H1 (cell line): ENCODE data around the gene CAPN2. TPM values are rescaled to one million over a fixed set of nuclear protein-coding genes. Genes with fewer than 3 reads are reported as not detected.
A peak's percentile ranks its signal among the peaks of the same experiment; 100 is the strongest.

Source experiments
- CTCF ChIA-PET: fragments of 300-600 bp; sonication (Branson Sonifier 250); formaldehyde crosslinking; loops from one replicate; lab custom pipeline; 2021; ENCODE audit not compliant: partially characterized antibody; lab: Charles Lee
- POLR2A ChIA-PET: fragments of 300-600 bp; sonication (Branson Sonifier 250); formaldehyde crosslinking; loops from one replicate; lab custom pipeline; 2021; ENCODE audit warnings: inconsistent platforms; ENCODE audit not compliant: partially characterized antibody; lab: Charles Lee
- DNase-seq, 2 experiments: peaks; one replicate each; pipeline versions ENCODE4 v3.0.0 to v3.0.0-alpha.2; 2010 to 2022; ENCODE audit warnings: low spot score in 2 of 2, low read depth in 1 of 2, mixed read lengths in 1 of 2
- FAIRE-seq: peaks from 2 replicates; lab custom pipeline; 2011; peaks lifted over from hg19 to GRCh38; lab: Jason Lieb, UNC
- H2AFZ ChIP-seq: 2 replicates; pipeline ENCODE4 v1.8.1; 2012; ENCODE audit warnings: low read length, inconsistent platforms
- H2AK5ac ChIP-seq: 2 replicates; pipeline ENCODE4 v1.6.1; 2013; ENCODE audit warnings: low read depth, low read length
- H2BK120ac ChIP-seq: replicated peaks from 2 replicates; pipeline ENCODE3; 2013; ENCODE audit warnings: low read depth, low read length, inconsistent platforms
- H2BK12ac ChIP-seq: 2 replicates; pipeline ENCODE4 v1.6.1; 2013; ENCODE audit warnings: low read depth, low read length
- H2BK15ac ChIP-seq: 2 replicates; pipeline ENCODE4 v1.6.1; 2013; ENCODE audit warnings: low read length
- H2BK20ac ChIP-seq: 2 replicates; pipeline ENCODE4 v1.6.1; 2013; ENCODE audit warnings: low read length
- H2BK5ac ChIP-seq: 2 replicates; pipeline ENCODE4 v1.6.1; 2013; ENCODE audit warnings: low read depth, low read length
- H3K14ac ChIP-seq: 2 replicates; pipeline ENCODE4 v1.6.1; 2013; ENCODE audit warnings: inconsistent platforms; ENCODE audit not compliant: insufficient read length
- H3K18ac ChIP-seq: 2 replicates; pipeline ENCODE4 v1.6.1; 2013; ENCODE audit warnings: low read length; ENCODE audit errors: extremely low read depth
- H3K23ac ChIP-seq: 2 replicates; pipeline ENCODE4 v1.6.1; 2013; ENCODE audit warnings: inconsistent platforms; ENCODE audit not compliant: insufficient read length
- H3K23me2 ChIP-seq: 2 replicates; pipeline ENCODE4 v1.6.1; 2013; ENCODE audit warnings: low read depth, low read length
- H3K27ac ChIP-seq: 2 replicates; pipeline ENCODE4 v1.6.1; 2011; ENCODE audit warnings: low read depth, low read length, inconsistent platforms
- H3K27me3 ChIP-seq, 4 experiments: replicated peaks in 1 of 4; 1 replicate in 1 of 4; 2 replicates in 3 of 4; pipeline versions ENCODE4 v1.6.1 to v1.8.1; 2011 to 2013; ENCODE audit warnings: low read length in 3 of 4, mild to moderate bottlenecking in 3 of 4, inconsistent platforms in 2 of 4, mixed read lengths in 2 of 4, moderate library complexity in 1 of 4; ENCODE audit not compliant: control insufficient read depth in 3 of 4, insufficient read depth in 3 of 4; ENCODE audit errors: extremely low read depth in 1 of 4
- H3K36me3 ChIP-seq, 4 experiments: 2 replicates each; pipeline versions ENCODE4 v1.6.1 to v1.8.1; 2011 to 2013; ENCODE audit warnings: mild to moderate bottlenecking in 4 of 4, low read length in 3 of 4, moderate library complexity in 2 of 4, control low read depth in 1 of 4, inconsistent platforms in 1 of 4; ENCODE audit not compliant: insufficient read depth in 4 of 4, control insufficient read depth in 2 of 4
- H3K4ac ChIP-seq: replicated peaks from 2 replicates; pipeline ENCODE3; 2013; ENCODE audit warnings: low read length, low read depth, mixed read lengths, inconsistent platforms; ENCODE audit not compliant: insufficient read length
- H3K4me1 ChIP-seq, 4 experiments: replicated peaks in 1 of 4; 1 replicate in 1 of 4; 2 replicates in 3 of 4; pipeline versions ENCODE4 v1.6.1 to v1.8.1; 2011 to 2013; ENCODE audit warnings: low read length in 3 of 4, inconsistent platforms in 2 of 4, mixed read lengths in 1 of 4; ENCODE audit not compliant: insufficient read depth in 4 of 4, control insufficient read depth in 3 of 4
- H3K4me2 ChIP-seq, 2 experiments: 2 replicates each; pipeline versions ENCODE4 v1.6.1 to v1.8.1; 2011 to 2013; ENCODE audit warnings: low read depth in 2 of 2, low read length in 2 of 2, control low read depth in 1 of 2, inconsistent platforms in 1 of 2, mild to moderate bottlenecking in 1 of 2; ENCODE audit not compliant: insufficient read depth in 1 of 2
- H3K4me3 ChIP-seq, 4 experiments: fragments of 200-600, 300-600 bp in 1 of 4; sonication (generic), shearing (Covaris generic), sonication (Bioruptor Twin) in 1 of 4; 2 replicates each; pipeline versions ENCODE4 v1.5.1 to v1.8.1; 2011 to 2016; ENCODE audit warnings: low read length in 4 of 4, low read depth in 3 of 4, control low read depth in 2 of 4, inconsistent platforms in 2 of 4, mild to moderate bottlenecking in 2 of 4, mixed read lengths in 1 of 4, moderate library complexity in 1 of 4; ENCODE audit not compliant: insufficient read depth in 2 of 4; ENCODE audit errors: extremely low read depth in 1 of 4
- H3K56ac ChIP-seq: replicated peaks from 2 replicates; pipeline ENCODE3; 2013; ENCODE audit warnings: low read depth, mild to moderate bottlenecking, mixed read lengths, low read length, inconsistent platforms; ENCODE audit not compliant: insufficient read length
- H3K79me1 ChIP-seq: 2 replicates; pipeline ENCODE4 v1.6.1; 2013; ENCODE audit warnings: low read depth, low read length, control low read depth
- H3K79me2 ChIP-seq, 2 experiments: 2 replicates each; pipeline versions ENCODE4 v1.6.1 to v1.8.1; 2012 to 2013; ENCODE audit warnings: low read length in 2 of 2, mild to moderate bottlenecking in 2 of 2, inconsistent platforms in 1 of 2; ENCODE audit not compliant: insufficient read depth in 2 of 2, control insufficient read depth in 1 of 2
- H3K9ac ChIP-seq, 4 experiments: replicated peaks in 1 of 4; 1 replicate in 1 of 4; 2 replicates in 3 of 4; pipeline versions ENCODE4 v1.6.1 to v1.8.1; 2011 to 2013; ENCODE audit warnings: low read depth in 3 of 4, low read length in 3 of 4, control low read depth in 2 of 4, mild to moderate bottlenecking in 2 of 4, moderate library complexity in 2 of 4, inconsistent platforms in 1 of 4; ENCODE audit errors: extremely low read depth in 1 of 4
- H3K9me3 ChIP-seq, 2 experiments: 2 replicates each; pipeline versions ENCODE4 v1.6.1 to v1.8.1; 2012 to 2013; ENCODE audit warnings: mild to moderate bottlenecking in 2 of 2, moderate library complexity in 2 of 2, control low read depth in 1 of 2, inconsistent platforms in 1 of 2, low read depth in 1 of 2, low read length in 1 of 2, mixed read lengths in 1 of 2; ENCODE audit not compliant: insufficient read depth in 2 of 2
- H4K20me1 ChIP-seq, 2 experiments: replicated peaks in 1 of 2; 2 replicates each; pipeline versions ENCODE3 to v1.8.1; 2011 to 2013; ENCODE audit warnings: inconsistent platforms in 2 of 2, low read length in 2 of 2, mild to moderate bottlenecking in 1 of 2; ENCODE audit not compliant: insufficient read depth in 2 of 2, control insufficient read depth in 1 of 2
- H4K5ac ChIP-seq: 2 replicates; pipeline ENCODE4 v1.6.1; 2013; ENCODE audit warnings: low read length, low read depth, mixed read lengths, inconsistent platforms; ENCODE audit not compliant: insufficient read length
- H4K8ac ChIP-seq: 2 replicates; pipeline ENCODE4 v1.8.0; 2013; ENCODE audit warnings: mild to moderate bottlenecking, moderate library complexity, low read length, inconsistent platforms; ENCODE audit not compliant: insufficient read depth; ENCODE audit errors: extremely low read depth
- H4K91ac ChIP-seq: replicated peaks from 2 replicates; pipeline ENCODE3; 2013; ENCODE audit warnings: low read length, mixed read lengths, inconsistent platforms; ENCODE audit not compliant: insufficient read length
- CTCF ChIP-seq, 3 experiments: IDR thresholded peaks; 1 replicate in 2 of 3; 2 replicates in 1 of 3; pipeline versions ENCODE4 v1.5.1 to v1.6.1; 2011; ENCODE audit warnings: low read length in 3 of 3, mild to moderate bottlenecking in 3 of 3, inconsistent platforms in 2 of 3, low read depth in 1 of 3, moderate library complexity in 1 of 3; ENCODE audit not compliant: insufficient read depth in 1 of 3; ENCODE audit errors: control extremely low read depth in 1 of 3
- KDM4A ChIP-seq: IDR thresholded peaks from one replicate; pipeline ENCODE4 v1.7.1; 2012; ENCODE audit warnings: low read depth, mild to moderate bottlenecking, moderate library complexity, low read length, inconsistent platforms; ENCODE audit not compliant: severe bottlenecking
- POU5F1 ChIP-seq: IDR thresholded peaks from 2 replicates; pipeline ENCODE4 v1.6.1; 2011; ENCODE audit warnings: low read depth, mild to moderate bottlenecking, low read length, moderate library complexity
- RAD21 ChIP-seq, 2 experiments: IDR thresholded peaks in 1 of 2; conservative IDR thresholded peaks in 1 of 2; 2 replicates each; pipeline ENCODE4 v1.6.1; 2011; ENCODE audit warnings: low read depth in 2 of 2, low read length in 2 of 2, improper control_type of control experiment in 1 of 2, inconsistent platforms in 1 of 2, mild to moderate bottlenecking in 1 of 2, moderate library complexity in 1 of 2
- TCF12 ChIP-seq: IDR thresholded peaks from 2 replicates; pipeline ENCODE4 v1.6.1; 2011; ENCODE audit warnings: low read depth, mild to moderate bottlenecking, low read length
- WGBS, 2 experiments: shearing (Covaris generic) in 1 of 2; methylation state at CpG; one replicate each; pipeline versions ENCODE4 v1.1.6 to v1.1.7; 2013 to 2015; ENCODE audit warnings: low lambda C conversion rate in 2 of 2, mixed read lengths in 2 of 2, inconsistent platforms in 1 of 2, low coverage in 1 of 2, missing lambda C conversion rate in 1 of 2; ENCODE audit not compliant: insufficient replicate concordance in 2 of 2, insufficient coverage in 1 of 2, insufficient read length in 1 of 2; ENCODE audit errors: extremely low coverage in 1 of 2, missing lambda C conversion rate in 1 of 2; 5-methylcytosine and 5-hydroxymethylcytosine counted together
- polyA plus RNA-seq, 7 experiments: library from polyadenylated mRNA; depleted of rRNA in 3 of 7; stranded (reverse) in 5 of 7; unstranded in 2 of 7; fragments of >200 nt in 5 of 7; fragments of 200-250 nt in 2 of 7; gene quantifications; 1 replicate in 5 of 7; 2 replicates in 1 of 7; 4 replicates in 1 of 7; pipeline versions ENCODE4 v1.2.1 to v1.2.3, GENCODE V29; 2011 to 2013; ENCODE audit warnings: missing spikeins in 2 of 7, mixed read lengths in 2 of 7
- total RNA-seq: library from RNA; stranded (reverse); fragmentation: NEBNext Ultra II Directional; extraction: Animal tissue kit (Norgen Biotek cat#: 25700); gene quantifications from 2 replicates; pipeline ENCODE4 v1.2.1, GENCODE V29; 2021

The CAPN2 gene
- total and polyA plus RNA-seq, 2 of the 8 experiments (the other 6 are each of a cell fraction or from before 2014, with no cell fraction given): 9.2 to 10.3 TPM

- Histone ChIP-seq H3K56ac (no peak overlapping the region), H2BK15ac (no peak overlapping the region), H3K23ac (no peak overlapping the region), H2BK120ac (no peak overlapping the region), H3K4me1 (no peaks in the 10 kb centered on the region), H3K27ac (no peak overlapping the region), H3K4ac (no peak overlapping the region), H2AK5ac (no peak overlapping the region), H2AFZ (no peak overlapping the region), H2BK5ac (no peak overlapping the region), H3K23me2 (no peaks in the 10 kb centered on the region), H2BK20ac (no peak overlapping the region), H3K9me3 (peaks cover 0 to 2% of the 10 kb centered on the region in 2 experiments; a peak in 2 of 4 replicates), H4K5ac (no peak overlapping the region), H4K8ac (no peak overlapping the region), H3K9ac (no peak overlapping the region), H3K14ac (no peak overlapping the region), H4K20me1 (peaks cover 0 to 3% of the 10 kb centered on the region in 2 experiments), H3K79me2 (peaks cover 0 to 20% of the 10 kb centered on the region in 2 experiments; a peak in 2 of 4 replicates), H3K36me3 (peaks cover 2 to 51% (median 19%) of the 10 kb centered on the region in 4 experiments; a peak in 6 of 8 replicates), H3K4me2 (no peak overlapping the region), H3K18ac (no peak overlapping the region), H4K91ac (no peak overlapping the region), H3K4me3 (no peak overlapping the region), H3K27me3 (peaks cover 0 to 1% (median 0%) of the 10 kb centered on the region in 4 experiments; a peak in 1 of 7 replicates), H2BK12ac (no peak overlapping the region), H3K79me1 (no peaks in the 10 kb centered on the region; the same call in 1 of the 2 replicates)
- WGBS, 2 experiments: 80% methylated on average over 3 of the region's 3 CpGs; no CpG with 5 or more reads in 1 of the 2 experiments
- peak in 2 of 3 experiments; percentile 26 to 39; a peak in 2 of 4 replicates for TF ChIP-seq CTCF (IDR thresholded peaks at IDR 0.05; ENCODE audit: control extremely low read depth in 1 of 3, insufficient read depth in 1 of 3, low read depth in 1 of 3, low read length in 3 of 3)
- TF ChIP-seq POU5F1: no peak
- TF ChIP-seq KDM4A: no peak
- no peak for TF ChIP-seq TCF12
- TF ChIP-seq RAD21 (IDR thresholded peaks at IDR 0.05 in 1 of 2, conservative IDR thresholded peaks at IDR 0.05 in 1 of 2; ENCODE audit: low read depth in 2 of 2, low read length in 2 of 2): peak; percentile 59 to 68
- no peak for DNase-seq
- FAIRE-seq: peak; percentile 68
- POLR2A ChIA-PET: interaction anchor here (0.6 to 1.4 kb wide), 2 partner anchors 29 to 34 kb away, joined by 3 to 5 read pairs; partner anchors contain the start of gene TP53BP2
- CTCF ChIA-PET: interaction anchor here (0.7 to 2.7 kb wide), 17 partner anchors 9 to 1184 kb away, joined by 3 to 16 read pairs (median 4); no protein-coding TSS in a partner anchor
Observed at GRCh38 chr1:223811634-223812101, 99.3 kb downstream of the CAPN2 start.
